OCI-LY3 (cell line): ENCODE data around the gene ANAPC4.
A peak's percentile ranks its signal among the peaks of the same experiment; 100 is the strongest.

Experiments used
- EZH2phosphoT487 ChIP-seq: fragments of 200-600 bp; shearing (Covaris generic); IDR thresholded peaks from 2 replicates; pipeline ENCODE4 v1.6.1; 2018; ENCODE audit warnings: antibody characterized with exemption, mixed run types, low read depth
- TF ChIP-seq, protein P1 (sequence below): fragments of 200-600, 300-600 bp; sonication (generic); IDR thresholded peaks from 2 replicates; pipeline ENCODE4 v1.5.1; 2014; ENCODE audit warnings: antibody characterized with exemption, low read length, low read depth

DNA sequence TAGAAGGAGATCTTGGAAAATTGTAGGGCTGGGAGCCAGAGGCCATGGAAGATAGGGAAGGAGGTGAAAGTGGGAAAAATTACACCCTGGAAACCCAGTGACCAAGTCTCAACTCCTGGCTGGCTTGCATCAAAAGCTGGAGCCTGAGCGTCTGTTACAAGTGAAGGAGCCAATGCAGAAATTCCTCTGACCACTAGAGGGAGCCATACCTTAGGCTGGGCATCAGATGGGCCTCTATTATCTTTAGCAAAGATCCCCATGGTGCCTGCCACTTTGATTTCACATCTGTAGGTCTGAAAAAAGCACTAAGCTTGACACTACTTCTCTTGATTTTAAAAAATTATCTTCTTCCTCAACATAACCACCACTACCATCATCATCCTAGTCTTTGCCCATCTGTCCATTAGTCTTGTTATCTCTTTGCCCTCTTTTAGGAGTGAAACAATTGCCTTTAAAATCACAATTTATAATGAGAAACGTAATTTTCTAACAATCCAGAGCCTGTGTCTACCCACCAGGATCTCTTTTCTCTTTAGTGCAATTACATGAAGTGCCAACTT lies 62.9 kb downstream of the ANAPC4 start:
- no peak for TF ChIP-seq EZH2phosphoT487
- TF ChIP-seq, protein P1, sequence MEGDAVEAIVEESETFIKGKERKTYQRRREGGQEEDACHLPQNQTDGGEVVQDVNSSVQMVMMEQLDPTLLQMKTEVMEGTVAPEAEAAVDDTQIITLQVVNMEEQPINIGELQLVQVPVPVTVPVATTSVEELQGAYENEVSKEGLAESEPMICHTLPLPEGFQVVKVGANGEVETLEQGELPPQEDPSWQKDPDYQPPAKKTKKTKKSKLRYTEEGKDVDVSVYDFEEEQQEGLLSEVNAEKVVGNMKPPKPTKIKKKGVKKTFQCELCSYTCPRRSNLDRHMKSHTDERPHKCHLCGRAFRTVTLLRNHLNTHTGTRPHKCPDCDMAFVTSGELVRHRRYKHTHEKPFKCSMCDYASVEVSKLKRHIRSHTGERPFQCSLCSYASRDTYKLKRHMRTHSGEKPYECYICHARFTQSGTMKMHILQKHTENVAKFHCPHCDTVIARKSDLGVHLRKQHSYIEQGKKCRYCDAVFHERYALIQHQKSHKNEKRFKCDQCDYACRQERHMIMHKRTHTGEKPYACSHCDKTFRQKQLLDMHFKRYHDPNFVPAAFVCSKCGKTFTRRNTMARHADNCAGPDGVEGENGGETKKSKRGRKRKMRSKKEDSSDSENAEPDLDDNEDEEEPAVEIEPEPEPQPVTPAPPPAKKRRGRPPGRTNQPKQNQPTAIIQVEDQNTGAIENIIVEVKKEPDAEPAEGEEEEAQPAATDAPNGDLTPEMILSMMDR, result peak; percentile 90
